ENCODE data around the gene LPAR1. TPM values are rescaled to one million over a fixed set of nuclear protein-coding genes. Genes with fewer than 3 reads are reported as not detected.

The LPAR1 gene
- total RNA-seq, 4 donors from 2014 or later = 27.1 to 65.4 (median 47.6) TPM

DNA sequence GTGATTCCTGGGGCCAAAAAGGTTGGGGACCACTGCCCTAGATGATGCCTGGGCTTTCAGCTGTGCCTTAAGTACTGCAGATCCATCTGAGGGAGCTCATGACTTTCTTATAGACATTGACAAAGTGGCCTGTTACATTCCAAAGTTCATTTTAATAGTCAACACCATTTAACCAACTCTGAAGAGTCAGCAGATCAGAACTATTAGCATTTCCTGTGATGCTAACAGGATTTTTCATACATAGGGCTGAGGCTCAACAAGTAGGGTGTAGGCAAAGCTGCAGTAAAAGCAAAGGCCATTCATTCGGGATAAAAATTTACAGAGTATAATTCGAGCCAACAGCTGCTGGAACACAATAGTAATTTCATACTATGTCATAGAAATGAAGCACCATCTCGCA lies 105.4 kb downstream of the LPAR1 start:
- no peak overlapping the region for H3K27ac ChIP-seq
- 70 to 90% methylated on average over 3 of the region's 3 CpGs for WGBS, 2 donors (ENCODE audit: low coverage in 1 of 2)

DNA sequence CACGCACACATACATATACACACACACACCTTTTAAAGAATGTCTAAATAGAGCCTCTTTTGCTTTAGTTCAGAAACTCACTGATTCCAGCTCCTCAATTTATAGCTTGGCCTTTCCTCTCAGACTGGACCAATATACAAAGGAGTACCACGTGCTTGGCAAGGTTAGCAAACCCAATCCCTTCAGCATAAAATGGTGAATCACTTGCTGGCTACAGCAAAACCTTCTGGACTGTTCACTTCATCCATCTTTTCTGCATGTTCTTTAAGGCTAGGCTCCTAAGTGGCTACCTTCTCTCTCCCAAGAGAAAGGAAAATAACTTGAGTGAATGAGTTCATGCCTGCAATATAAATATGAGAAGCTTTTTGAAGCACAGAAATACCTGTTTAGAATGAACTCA lies 109.7 kb downstream of the LPAR1 start:
- 51 to 55% methylated on average over 2 of the region's 2 CpGs for WGBS, 2 donors (ENCODE audit: low coverage in 1 of 2)
- no peaks in the 10 kb centered on the region for H3K36me3 ChIP-seq
- no peaks in the 10 kb centered on the region for H3K9me3 ChIP-seq
- H3K27ac ChIP-seq = no peak overlapping the region
- peaks cover 0 to 6% (median 0%) of the 10 kb centered on the region in 3 donors for H3K4me1 ChIP-seq
- TF ChIP-seq POLR2A (IDR thresholded peaks at IDR 0.05) (no peak), EP300 (IDR thresholded peaks at IDR 0.05) (no peak), POLR2AphosphoS5 (IDR thresholded peaks at IDR 0.05) (no peak)
- TF ChIP-seq, protein P1, sequence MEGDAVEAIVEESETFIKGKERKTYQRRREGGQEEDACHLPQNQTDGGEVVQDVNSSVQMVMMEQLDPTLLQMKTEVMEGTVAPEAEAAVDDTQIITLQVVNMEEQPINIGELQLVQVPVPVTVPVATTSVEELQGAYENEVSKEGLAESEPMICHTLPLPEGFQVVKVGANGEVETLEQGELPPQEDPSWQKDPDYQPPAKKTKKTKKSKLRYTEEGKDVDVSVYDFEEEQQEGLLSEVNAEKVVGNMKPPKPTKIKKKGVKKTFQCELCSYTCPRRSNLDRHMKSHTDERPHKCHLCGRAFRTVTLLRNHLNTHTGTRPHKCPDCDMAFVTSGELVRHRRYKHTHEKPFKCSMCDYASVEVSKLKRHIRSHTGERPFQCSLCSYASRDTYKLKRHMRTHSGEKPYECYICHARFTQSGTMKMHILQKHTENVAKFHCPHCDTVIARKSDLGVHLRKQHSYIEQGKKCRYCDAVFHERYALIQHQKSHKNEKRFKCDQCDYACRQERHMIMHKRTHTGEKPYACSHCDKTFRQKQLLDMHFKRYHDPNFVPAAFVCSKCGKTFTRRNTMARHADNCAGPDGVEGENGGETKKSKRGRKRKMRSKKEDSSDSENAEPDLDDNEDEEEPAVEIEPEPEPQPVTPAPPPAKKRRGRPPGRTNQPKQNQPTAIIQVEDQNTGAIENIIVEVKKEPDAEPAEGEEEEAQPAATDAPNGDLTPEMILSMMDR (IDR thresholded peaks at IDR 0.05) = no peak
- H3K4me3 ChIP-seq = no peak overlapping the region
- H3K27me3 ChIP-seq = no peaks in the 10 kb centered on the region
- ATAC-seq = no peak

More for the DNA sequence above, 105.4 kb downstream of the LPAR1 start:
- H3K4me3 ChIP-seq = no peak overlapping the region
- TF ChIP-seq POLR2AphosphoS5 (IDR thresholded peaks at IDR 0.05) (no peak), POLR2A (IDR thresholded peaks at IDR 0.05) (no peak), EP300 (IDR thresholded peaks at IDR 0.05) (no peak)
- TF ChIP-seq, protein P1 (IDR thresholded peaks at IDR 0.05) = no peak
- H3K4me1 ChIP-seq = peaks cover 0 to 12% (median 0%) of the 10 kb centered on the region in 3 donors
- no peaks in the 10 kb centered on the region for H3K27me3 ChIP-seq
- H3K36me3 ChIP-seq = no peaks in the 10 kb centered on the region
- no peaks in the 10 kb centered on the region for H3K9me3 ChIP-seq
- ATAC-seq = no peak

DNA sequence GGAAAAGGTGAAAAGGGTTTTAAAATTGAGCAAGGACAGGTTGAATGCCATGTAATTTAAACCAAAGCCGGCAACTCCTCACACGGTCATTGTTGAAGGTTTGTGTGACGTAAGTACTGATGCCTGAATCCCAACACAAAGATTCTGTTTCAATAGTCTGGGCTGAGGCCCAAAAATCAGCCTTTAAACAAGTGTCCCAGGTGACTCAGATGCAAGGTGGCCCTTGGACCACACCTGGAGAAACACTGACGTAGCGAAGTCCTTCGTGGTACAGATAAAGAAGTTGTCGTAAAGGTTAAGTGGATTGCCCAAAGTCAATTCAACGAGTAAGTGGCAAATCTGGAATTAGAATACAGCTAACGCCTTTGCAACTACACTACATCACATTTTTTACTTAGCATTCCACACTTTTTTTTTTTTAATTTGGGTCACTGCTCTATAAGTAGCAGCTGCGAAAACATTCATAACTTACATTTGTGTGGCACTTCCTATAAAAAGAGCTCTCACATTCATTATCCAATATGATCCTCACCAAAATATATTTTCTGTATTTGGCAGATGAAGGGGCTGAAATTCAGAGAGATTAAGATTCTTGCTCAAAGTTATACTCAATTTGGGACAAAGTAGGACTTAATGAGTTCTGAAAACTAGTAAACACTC lies 111.3 kb downstream of the LPAR1 start:
- TF ChIP-seq EP300 (IDR thresholded peaks at IDR 0.05) = no peak
- TF ChIP-seq, protein P1 (IDR thresholded peaks at IDR 0.05) = no peak
- TF ChIP-seq POLR2AphosphoS5 (IDR thresholded peaks at IDR 0.05) = no peak
- no peak for TF ChIP-seq POLR2A (IDR thresholded peaks at IDR 0.05)
- H3K9me3 ChIP-seq = no peaks in the 10 kb centered on the region
- H3K27ac ChIP-seq = no peak overlapping the region
- no peaks in the 10 kb centered on the region for H3K27me3 ChIP-seq
- no peak for ATAC-seq
- no peaks in the 10 kb centered on the region for H3K36me3 ChIP-seq
- peaks cover 0 to 6% (median 0%) of the 10 kb centered on the region in 3 donors for H3K4me1 ChIP-seq
- H3K4me3 ChIP-seq = no peak overlapping the region
- 80 to 87% methylated on average over 10 of the region's 10 CpGs for WGBS, 2 donors (ENCODE audit: low coverage in 1 of 2)

- H3K36me3 ChIP-seq = no peaks in the 10 kb centered on the region
- no peak for ATAC-seq
- H3K27me3 ChIP-seq = no peaks in the 10 kb centered on the region
- no peak for TF ChIP-seq POLR2AphosphoS5 (IDR thresholded peaks at IDR 0.05)
- no peak for TF ChIP-seq POLR2A (IDR thresholded peaks at IDR 0.05)
- no peak for TF ChIP-seq EP300 (IDR thresholded peaks at IDR 0.05)
- TF ChIP-seq, protein P1 (IDR thresholded peaks at IDR 0.05) = no peak
- peaks cover 0 to 12% (median 0%) of the 10 kb centered on the region in 3 donors for H3K4me1 ChIP-seq
- no peaks in the 10 kb centered on the region for H3K9me3 ChIP-seq
- WGBS, 2 donors (ENCODE audit: low coverage in 1 of 2) = 81 to 83% methylated on average over 5 of the region's 5 CpGs
- H3K27ac ChIP-seq = no peak overlapping the region
- H3K4me3 ChIP-seq = no peak overlapping the region
These were observed 114.7 kb downstream of the LPAR1 start for GRCh38 chr9:110923601-110924000.

DNA sequence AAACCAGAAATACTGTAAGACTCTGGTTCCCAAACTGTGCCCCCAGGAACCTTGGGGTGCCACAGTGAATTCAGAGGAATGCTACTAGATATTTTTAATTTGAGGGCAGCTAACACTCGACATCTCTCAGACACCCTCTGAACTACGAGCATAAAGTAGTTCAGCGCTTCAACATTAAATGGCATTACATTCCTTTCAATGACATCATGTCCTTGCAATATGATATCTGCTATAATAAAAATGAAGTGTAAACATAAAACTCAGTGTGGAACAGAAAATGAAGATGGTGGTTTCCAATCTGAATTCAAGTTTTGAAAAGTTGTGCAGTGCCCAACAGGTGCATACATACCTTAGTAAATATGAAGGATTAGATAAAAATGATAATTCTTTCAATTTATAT lies 116.1 kb downstream of the LPAR1 start:
- Histone ChIP-seq H3K4me3 (no peak overlapping the region), H3K9me3 (no peaks in the 10 kb centered on the region), H3K27me3 (no peaks in the 10 kb centered on the region), H3K36me3 (no peaks in the 10 kb centered on the region), H3K4me1 (peaks cover 0 to 10% (median 0%) of the 10 kb centered on the region in 3 donors), H3K27ac (no peak overlapping the region)
- ATAC-seq = no peak
- no peak for TF ChIP-seq POLR2AphosphoS5 (IDR thresholded peaks at IDR 0.05)
- TF ChIP-seq EP300 (IDR thresholded peaks at IDR 0.05) = no peak
- TF ChIP-seq, protein P1 (IDR thresholded peaks at IDR 0.05) = no peak
- TF ChIP-seq POLR2A (IDR thresholded peaks at IDR 0.05) = no peak
- WGBS, 2 donors (ENCODE audit: low coverage in 1 of 2) = 74 to 76% methylated on average over 3 of the region's 3 CpGs
